ENCODE results near the gene CD72.

- TF ChIP-seq FOXK2 (IDR thresholded peaks at IDR 0.05) (no peak), BHLHE40 (IDR thresholded peaks at IDR 0.05; ENCODE audit: borderline replicate concordance) (no peak), ARNT (IDR thresholded peaks at IDR 0.05) (no peak), FOXM1 (IDR thresholded peaks at IDR 0.05; ENCODE audit: borderline replicate concordance) (no peak), SP1 (IDR thresholded peaks at IDR 0.05) (no peak), FOXA1 (IDR thresholded peaks at IDR 0.05) (no peak), PKNOX1 (IDR thresholded peaks at IDR 0.05) (no peak), TARDBP (IDR thresholded peaks at IDR 0.05) (no peak), HDGF (IDR thresholded peaks at IDR 0.05; ENCODE audit: borderline replicate concordance) (no peak)
These were observed 42.7 kb downstream of the CD72 start for GRCh38 chr9:35575478-35575877.

Data from HEK293T (cell line).